ENCODE data around the gene DARS1. TPM values are rescaled to one million over a fixed set of nuclear protein-coding genes. Genes with fewer than 3 reads are reported as not detected.

Gene DARS1
- total RNA-seq, 1 experiment from 2014 or later, result 85.3 TPM

DNA sequence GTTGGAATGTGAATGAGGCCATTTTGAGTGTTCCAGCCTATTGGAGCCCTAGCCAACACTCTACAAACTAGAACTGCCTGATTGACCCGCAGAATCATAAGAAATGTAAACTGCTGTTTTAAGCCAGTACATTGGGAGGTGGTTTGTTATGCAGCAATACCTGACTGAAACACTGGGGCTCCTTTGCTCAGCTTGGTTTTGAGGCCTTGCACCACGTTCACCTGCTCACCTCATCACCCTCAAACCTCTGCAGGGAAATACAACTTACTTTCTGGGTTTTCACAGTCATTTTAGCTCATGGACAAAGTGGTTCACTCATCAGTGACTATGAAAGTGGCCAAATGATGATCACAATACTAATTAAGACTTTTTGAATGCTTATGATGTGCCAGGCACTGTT, 10.9 kb upstream of the DARS1 start:
- H3K36me3 ChIP-seq (ENCODE audit: control insufficient read depth, insufficient read depth, low read length), result no peaks in the 10 kb centered on the region
- no TSS peak for BruUV-seq (replicated peaks)
- in situ Hi-C loops (cut with HindIII; ENCODE audit: low pct_unique_long_range_greater_than_20kb, low sequenced_read_pairs), result no loop called here
- TF ChIP-seq TCF7L2 (IDR thresholded peaks at IDR 0.05; ENCODE audit: low read depth, low read length) (no peak), SIN3A (IDR thresholded peaks at IDR 0.05; ENCODE audit: borderline replicate concordance, insufficient read depth, low read depth, low read length) (no peak), POLR2AphosphoS5 (IDR thresholded peaks at IDR 0.05; ENCODE audit: low read depth, low read length) (no peak)
- TF ChIP-seq, protein P1, sequence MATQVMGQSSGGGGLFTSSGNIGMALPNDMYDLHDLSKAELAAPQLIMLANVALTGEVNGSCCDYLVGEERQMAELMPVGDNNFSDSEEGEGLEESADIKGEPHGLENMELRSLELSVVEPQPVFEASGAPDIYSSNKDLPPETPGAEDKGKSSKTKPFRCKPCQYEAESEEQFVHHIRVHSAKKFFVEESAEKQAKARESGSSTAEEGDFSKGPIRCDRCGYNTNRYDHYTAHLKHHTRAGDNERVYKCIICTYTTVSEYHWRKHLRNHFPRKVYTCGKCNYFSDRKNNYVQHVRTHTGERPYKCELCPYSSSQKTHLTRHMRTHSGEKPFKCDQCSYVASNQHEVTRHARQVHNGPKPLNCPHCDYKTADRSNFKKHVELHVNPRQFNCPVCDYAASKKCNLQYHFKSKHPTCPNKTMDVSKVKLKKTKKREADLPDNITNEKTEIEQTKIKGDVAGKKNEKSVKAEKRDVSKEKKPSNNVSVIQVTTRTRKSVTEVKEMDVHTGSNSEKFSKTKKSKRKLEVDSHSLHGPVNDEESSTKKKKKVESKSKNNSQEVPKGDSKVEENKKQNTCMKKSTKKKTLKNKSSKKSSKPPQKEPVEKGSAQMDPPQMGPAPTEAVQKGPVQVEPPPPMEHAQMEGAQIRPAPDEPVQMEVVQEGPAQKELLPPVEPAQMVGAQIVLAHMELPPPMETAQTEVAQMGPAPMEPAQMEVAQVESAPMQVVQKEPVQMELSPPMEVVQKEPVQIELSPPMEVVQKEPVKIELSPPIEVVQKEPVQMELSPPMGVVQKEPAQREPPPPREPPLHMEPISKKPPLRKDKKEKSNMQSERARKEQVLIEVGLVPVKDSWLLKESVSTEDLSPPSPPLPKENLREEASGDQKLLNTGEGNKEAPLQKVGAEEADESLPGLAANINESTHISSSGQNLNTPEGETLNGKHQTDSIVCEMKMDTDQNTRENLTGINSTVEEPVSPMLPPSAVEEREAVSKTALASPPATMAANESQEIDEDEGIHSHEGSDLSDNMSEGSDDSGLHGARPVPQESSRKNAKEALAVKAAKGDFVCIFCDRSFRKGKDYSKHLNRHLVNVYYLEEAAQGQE (IDR thresholded peaks at IDR 0.05; ENCODE audit: insufficient read depth in 1 of 2, low read depth in 2 of 2, low read length in 1 of 2), result no peak
- TF ChIP-seq, protein P2, sequence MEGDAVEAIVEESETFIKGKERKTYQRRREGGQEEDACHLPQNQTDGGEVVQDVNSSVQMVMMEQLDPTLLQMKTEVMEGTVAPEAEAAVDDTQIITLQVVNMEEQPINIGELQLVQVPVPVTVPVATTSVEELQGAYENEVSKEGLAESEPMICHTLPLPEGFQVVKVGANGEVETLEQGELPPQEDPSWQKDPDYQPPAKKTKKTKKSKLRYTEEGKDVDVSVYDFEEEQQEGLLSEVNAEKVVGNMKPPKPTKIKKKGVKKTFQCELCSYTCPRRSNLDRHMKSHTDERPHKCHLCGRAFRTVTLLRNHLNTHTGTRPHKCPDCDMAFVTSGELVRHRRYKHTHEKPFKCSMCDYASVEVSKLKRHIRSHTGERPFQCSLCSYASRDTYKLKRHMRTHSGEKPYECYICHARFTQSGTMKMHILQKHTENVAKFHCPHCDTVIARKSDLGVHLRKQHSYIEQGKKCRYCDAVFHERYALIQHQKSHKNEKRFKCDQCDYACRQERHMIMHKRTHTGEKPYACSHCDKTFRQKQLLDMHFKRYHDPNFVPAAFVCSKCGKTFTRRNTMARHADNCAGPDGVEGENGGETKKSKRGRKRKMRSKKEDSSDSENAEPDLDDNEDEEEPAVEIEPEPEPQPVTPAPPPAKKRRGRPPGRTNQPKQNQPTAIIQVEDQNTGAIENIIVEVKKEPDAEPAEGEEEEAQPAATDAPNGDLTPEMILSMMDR (IDR thresholded peaks at IDR 0.05), result no peak
- no peak overlapping the region for H3K4me3 ChIP-seq (ENCODE audit: low read depth in 2 of 2, low read length in 2 of 2)
- H3K27me3 ChIP-seq (ENCODE audit: control insufficient read depth, insufficient read depth, low read length), result no peaks in the 10 kb centered on the region
- ATAC-seq (no peak), DNase-seq (ENCODE audit: low read depth, low spot score) (no peak)
- intact Hi-C loops (cut with micrococcal nuclease; ENCODE audit: unreplicated experiment), result no loop called here
- ChIA-PET POLR2A (no interaction called here), CTCF (interaction anchor here (0.5 to 0.6 kb wide), 2 partner anchors 163 to 171 kb away, joined by 3 to 10 read pairs; no protein-coding TSS in a partner anchor)
- no peak overlapping the region for H3K27ac ChIP-seq (ENCODE audit: low read length)
- no peaks in the 10 kb centered on the region for H3K4me1 ChIP-seq (ENCODE audit: control insufficient read depth, insufficient read depth, low read length)
- no peaks in the 10 kb centered on the region for H3K9me3 ChIP-seq (ENCODE audit: control insufficient read depth, insufficient read depth, low read depth, low read length)

DNA sequence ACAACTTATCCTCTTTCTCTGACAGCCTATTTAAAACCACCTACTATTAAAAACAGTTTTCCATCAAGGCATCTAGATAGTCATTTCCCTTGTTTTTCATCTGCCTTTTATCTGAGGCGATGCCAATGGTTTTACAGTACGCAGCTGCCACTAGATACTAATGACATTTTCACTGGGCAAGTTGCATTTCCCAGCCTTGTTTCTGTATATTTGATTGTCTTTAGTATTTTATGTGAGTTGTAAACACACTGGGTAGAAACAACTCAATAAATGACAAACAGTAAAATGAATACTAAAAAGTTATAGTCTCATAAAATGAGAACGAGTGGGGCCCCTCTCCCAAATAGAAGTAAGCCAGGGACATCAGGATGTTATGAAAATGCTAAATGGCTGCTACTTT, 8.9 kb upstream of the DARS1 start:
- Histone ChIP-seq H3K36me3 (ENCODE audit: control insufficient read depth, insufficient read depth, low read length) (no peaks in the 10 kb centered on the region), H3K4me3 (ENCODE audit: low read depth in 2 of 2, low read length in 2 of 2) (no peak overlapping the region), H3K27me3 (ENCODE audit: control insufficient read depth, insufficient read depth, low read length) (no peaks in the 10 kb centered on the region), H3K4me1 (ENCODE audit: control insufficient read depth, insufficient read depth, low read length) (no peaks in the 10 kb centered on the region), H3K27ac (ENCODE audit: low read length) (no peak overlapping the region), H3K9me3 (ENCODE audit: control insufficient read depth, insufficient read depth, low read depth, low read length) (no peaks in the 10 kb centered on the region)
- POLR2A ChIA-PET, result no interaction called here
- in situ Hi-C loops (cut with HindIII; ENCODE audit: low pct_unique_long_range_greater_than_20kb, low sequenced_read_pairs) (no loop called here), intact Hi-C loops (cut with micrococcal nuclease; ENCODE audit: unreplicated experiment) (no loop called here)
- no peak for DNase-seq (ENCODE audit: low read depth, low spot score)
- CTCF ChIA-PET, result no interaction called here
- TF ChIP-seq, protein P2 (IDR thresholded peaks at IDR 0.05), result no peak
- TF ChIP-seq TCF7L2 (IDR thresholded peaks at IDR 0.05; ENCODE audit: low read depth, low read length), result no peak
- TF ChIP-seq, protein P1 (IDR thresholded peaks at IDR 0.05; ENCODE audit: insufficient read depth in 1 of 2, low read depth in 2 of 2, low read length in 1 of 2), result no peak
- TF ChIP-seq SIN3A (IDR thresholded peaks at IDR 0.05; ENCODE audit: borderline replicate concordance, insufficient read depth, low read depth, low read length), result no peak
- TF ChIP-seq POLR2AphosphoS5 (IDR thresholded peaks at IDR 0.05; ENCODE audit: low read depth, low read length), result no peak
- ATAC-seq, result no peak
- BruUV-seq (replicated peaks), result no TSS peak
